ENCODE results near the gene CPVL.
A peak's percentile ranks its signal among the peaks of the same experiment; 100 is the strongest.

CPVL gene

GRCh38 chr7:29192811-29193210, 46.5 kb upstream of the CPVL start (continued):
- TF ChIP-seq HOXD13 (CRISPR knock-in tag; IDR thresholded peaks at IDR 0.05; ENCODE audit: borderline replicate concordance) (no peak), ZNF560 (tag by site-specific recombination; IDR thresholded peaks at IDR 0.05; ENCODE audit: borderline replicate concordance) (no peak), MEIS1 (CRISPR knock-in tag; IDR thresholded peaks at IDR 0.05; ENCODE audit: borderline replicate concordance) (no peak), ZNF391 (tag by site-specific recombination; IDR thresholded peaks at IDR 0.05; ENCODE audit: borderline replicate concordance, low read depth) (no peak), ZBTB26 (tag by site-specific recombination; optimal IDR thresholded peaks at IDR 0.05) (no peak)

GRCh38 chr7:29192323-29192722, 46.0 kb upstream of the CPVL start:
- H3K9me3 ChIP-seq (ENCODE audit: control insufficient read depth, insufficient read depth, low read depth, low read length), result no peaks in the 10 kb centered on the region
- H3K36me3 ChIP-seq (ENCODE audit: control insufficient read depth in 2 of 2, insufficient read depth in 1 of 2, low read length in 2 of 2), result no peaks in the 10 kb centered on the region
- no peak overlapping the region for H3K27ac ChIP-seq (ENCODE audit: extremely low read depth, low read depth, low read length)
- ChIA-PET POLR2A (no interaction called here), CTCF (interaction anchor here (0.6 to 1.6 kb wide), 3 partner anchors 18 to 216 kb away, joined by 3 to 9 read pairs (median 5); no protein-coding TSS in a partner anchor)
- TF ChIP-seq FEZF1 (tag by site-specific recombination; IDR thresholded peaks at IDR 0.05) (0 out of 2 replicates have a peak, but pooled peaks have one; percentile 23), ZBTB1 (tag by site-specific recombination; IDR thresholded peaks at IDR 0.05) (no peak), ZNF664 (tag by site-specific recombination; IDR thresholded peaks at IDR 0.05) (0 out of 2 replicates have a peak, but pooled peaks have one; percentile 12), PBX3 (CRISPR knock-in tag; IDR thresholded peaks at IDR 0.05) (no peak), ZNF513 (tag by site-specific recombination; IDR thresholded peaks at IDR 0.05) (no peak), ZNF292 (tag by site-specific recombination; IDR thresholded peaks at IDR 0.05; ENCODE audit: borderline replicate concordance, low read depth) (no peak)
- no peak overlapping the region for H3K4me3 ChIP-seq (ENCODE audit: low read depth, low read length)
- H3K4me1 ChIP-seq (ENCODE audit: control insufficient read depth, insufficient read depth, low read length), result peaks cover 16% of the 10 kb centered on the region

GRCh38 chr7:29190349-29191045, 44.2 kb upstream of the CPVL start:
- no peaks in the 10 kb centered on the region for H3K36me3 ChIP-seq (ENCODE audit: control insufficient read depth in 2 of 2, insufficient read depth in 1 of 2, low read length in 2 of 2)
- peaks cover 11% of the 10 kb centered on the region for H3K4me1 ChIP-seq (ENCODE audit: control insufficient read depth, insufficient read depth, low read length)
- POLR2A ChIA-PET, result interaction anchor here (0.6 to 2.3 kb wide), 3 partner anchors 43 to 129 kb away, joined by 3 to 6 read pairs (median 6); partner anchors contain the start of gene CPVL
- CTCF ChIA-PET, result interaction anchor here (0.6 to 3.8 kb wide), 56 partner anchors 8 to 468 kb away, joined by 3 to 57 read pairs (median 5); no protein-coding TSS in a partner anchor
- no peak overlapping the region for H3K4me3 ChIP-seq (ENCODE audit: low read depth, low read length)
- peak overlapping the region; percentile 30 for H3K27ac ChIP-seq (ENCODE audit: extremely low read depth, low read depth, low read length)
- no peaks in the 10 kb centered on the region for H3K9me3 ChIP-seq (ENCODE audit: control insufficient read depth, insufficient read depth, low read depth, low read length)
- no peak for TF ChIP-seq EGR2 (tag by site-specific recombination; IDR thresholded peaks at IDR 0.05; ENCODE audit: low read depth)
- TF ChIP-seq ZNF488 (tag by site-specific recombination; IDR thresholded peaks at IDR 0.05), result no peak
- TF ChIP-seq ZNF707 (tag by site-specific recombination; IDR thresholded peaks at IDR 0.05), result no peak
- TF ChIP-seq ZNF140 (tag by site-specific recombination; IDR thresholded peaks at IDR 0.05), result no peak
- no peak for TF ChIP-seq ZNF776 (tag by site-specific recombination; IDR thresholded peaks at IDR 0.05; ENCODE audit: borderline replicate concordance)
- no peak for TF ChIP-seq ZNF621 (tag by site-specific recombination; IDR thresholded peaks at IDR 0.05)
- no peak for TF ChIP-seq ZNF626 (tag by site-specific recombination; IDR thresholded peaks at IDR 0.05)
- peak; percentile 80 for TF ChIP-seq ZIC2 (tag by site-specific recombination; IDR thresholded peaks at IDR 0.05)
- TF ChIP-seq HOXC10 (CRISPR knock-in tag; IDR thresholded peaks at IDR 0.05), result no peak
- no peak for TF ChIP-seq MZF1 (tag by site-specific recombination; IDR thresholded peaks at IDR 0.05; ENCODE audit: borderline replicate concordance)
- TF ChIP-seq KLF17 (tag by site-specific recombination; IDR thresholded peaks at IDR 0.05), result no peak
- TF ChIP-seq ZNF433 (tag by site-specific recombination; IDR thresholded peaks at IDR 0.05; ENCODE audit: low read depth), result no peak
- no peak for TF ChIP-seq ZNF792 (tag by site-specific recombination; IDR thresholded peaks at IDR 0.05)
- TF ChIP-seq ZNF202 (tag by site-specific recombination; IDR thresholded peaks at IDR 0.05; ENCODE audit: borderline replicate concordance), result no peak

Measured in HEK293 (cell line).